ENCODE results near the gene MACROD2. TPM values are rescaled to one million over a fixed set of nuclear protein-coding genes. Genes with fewer than 3 reads are reported as not detected.

MACROD2 gene
- total RNA-seq, 4 donors from 2014 or later, result 2.9 to 11.3 (median 8.0) TPM

DNA sequence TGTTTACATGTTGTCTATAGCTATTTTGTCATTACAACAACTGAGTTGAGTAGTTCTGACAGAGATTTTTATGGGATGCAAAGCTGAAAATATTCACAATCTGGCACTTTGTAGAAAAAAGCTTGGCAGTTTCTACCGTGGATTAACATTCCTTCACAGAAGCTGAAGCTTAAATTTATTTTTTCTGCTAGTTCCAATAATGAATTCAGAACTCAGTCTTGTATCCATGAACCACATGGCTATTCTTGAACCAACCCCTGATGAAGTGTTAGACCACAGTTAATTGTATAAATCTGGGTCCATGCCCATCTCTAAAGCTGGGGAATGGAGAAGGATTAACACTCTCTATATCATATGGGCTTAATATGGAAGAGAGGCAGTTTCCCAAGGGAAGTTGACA lies 1085.9 kb downstream of the MACROD2 start:
- TF ChIP-seq, protein P1, sequence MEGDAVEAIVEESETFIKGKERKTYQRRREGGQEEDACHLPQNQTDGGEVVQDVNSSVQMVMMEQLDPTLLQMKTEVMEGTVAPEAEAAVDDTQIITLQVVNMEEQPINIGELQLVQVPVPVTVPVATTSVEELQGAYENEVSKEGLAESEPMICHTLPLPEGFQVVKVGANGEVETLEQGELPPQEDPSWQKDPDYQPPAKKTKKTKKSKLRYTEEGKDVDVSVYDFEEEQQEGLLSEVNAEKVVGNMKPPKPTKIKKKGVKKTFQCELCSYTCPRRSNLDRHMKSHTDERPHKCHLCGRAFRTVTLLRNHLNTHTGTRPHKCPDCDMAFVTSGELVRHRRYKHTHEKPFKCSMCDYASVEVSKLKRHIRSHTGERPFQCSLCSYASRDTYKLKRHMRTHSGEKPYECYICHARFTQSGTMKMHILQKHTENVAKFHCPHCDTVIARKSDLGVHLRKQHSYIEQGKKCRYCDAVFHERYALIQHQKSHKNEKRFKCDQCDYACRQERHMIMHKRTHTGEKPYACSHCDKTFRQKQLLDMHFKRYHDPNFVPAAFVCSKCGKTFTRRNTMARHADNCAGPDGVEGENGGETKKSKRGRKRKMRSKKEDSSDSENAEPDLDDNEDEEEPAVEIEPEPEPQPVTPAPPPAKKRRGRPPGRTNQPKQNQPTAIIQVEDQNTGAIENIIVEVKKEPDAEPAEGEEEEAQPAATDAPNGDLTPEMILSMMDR (IDR thresholded peaks at IDR 0.05; ENCODE audit: low read depth), result no peak

DNA sequence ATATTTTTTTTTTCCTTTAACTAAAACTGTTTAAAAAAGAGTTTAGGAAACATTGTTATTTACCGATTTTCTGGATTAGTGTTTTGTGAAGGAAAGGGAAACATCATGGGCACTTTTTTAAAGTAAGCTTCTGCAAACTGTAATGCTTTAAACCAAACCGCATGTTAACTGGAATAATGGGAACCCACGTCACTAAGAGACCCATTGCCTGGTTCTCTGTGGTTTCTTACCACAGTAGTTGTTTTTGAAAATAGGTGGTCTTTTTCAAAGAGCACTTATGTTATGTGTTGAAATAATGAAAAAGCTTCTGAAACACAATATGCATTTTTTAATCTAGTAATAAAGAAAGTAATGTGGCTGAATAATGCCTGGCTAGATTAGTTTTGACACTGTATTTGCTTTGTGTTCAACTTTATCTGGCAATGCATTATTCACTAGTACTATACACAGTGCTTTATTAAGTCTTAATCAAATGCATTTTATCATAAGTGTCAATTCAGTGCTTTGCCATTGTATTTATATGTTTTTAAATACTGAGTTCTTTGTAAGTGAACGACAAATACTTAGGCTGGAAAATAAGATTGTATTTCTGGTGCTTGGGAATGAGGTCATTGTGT lies 1096.2 kb downstream of the MACROD2 start:
- TF ChIP-seq, protein P1 (IDR thresholded peaks at IDR 0.05; ENCODE audit: low read depth), result no peak

DNA sequence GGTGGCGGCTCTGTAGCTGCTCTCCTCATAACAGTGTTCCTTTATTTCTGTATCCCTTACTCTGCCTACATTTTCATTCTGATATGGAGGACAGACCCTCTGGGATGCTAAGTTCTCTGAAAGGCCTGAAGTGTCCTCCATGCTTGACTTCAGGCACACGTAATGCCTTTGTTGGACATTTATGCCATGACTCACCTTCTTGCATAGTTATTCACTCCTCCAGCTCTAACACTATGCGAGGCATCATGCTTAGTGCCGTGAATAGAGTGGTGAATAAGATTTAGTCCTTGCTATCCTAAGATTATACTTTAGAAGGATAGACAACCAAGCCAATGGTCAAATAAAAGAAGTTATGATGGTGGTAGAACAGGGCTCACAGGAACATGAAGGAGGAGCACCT lies 1103.0 kb downstream of the MACROD2 start:
- TF ChIP-seq, protein P1 (IDR thresholded peaks at IDR 0.05; ENCODE audit: low read depth), result no peak

DNA sequence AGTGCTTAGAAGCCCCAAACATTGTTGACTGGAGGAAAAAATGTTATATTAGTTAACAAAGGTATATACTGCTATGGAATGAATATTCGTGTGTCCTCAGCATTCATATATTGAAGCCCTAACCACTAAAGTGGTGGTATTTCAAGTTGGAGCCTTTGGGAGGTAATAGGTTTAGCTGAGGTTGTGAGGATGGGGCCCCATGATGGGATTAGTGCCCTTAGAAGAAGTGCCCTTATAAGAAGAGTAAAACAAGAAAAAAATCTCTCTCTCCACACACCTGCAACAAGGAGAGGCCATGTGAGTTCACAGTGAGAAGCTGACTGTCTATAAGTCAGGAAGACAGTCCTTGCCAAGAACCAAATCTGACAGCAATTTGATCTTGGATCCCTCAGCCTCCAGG lies 1103.8 kb downstream of the MACROD2 start:
- TF ChIP-seq, protein P1 (IDR thresholded peaks at IDR 0.05; ENCODE audit: low read depth), result no peak

DNA sequence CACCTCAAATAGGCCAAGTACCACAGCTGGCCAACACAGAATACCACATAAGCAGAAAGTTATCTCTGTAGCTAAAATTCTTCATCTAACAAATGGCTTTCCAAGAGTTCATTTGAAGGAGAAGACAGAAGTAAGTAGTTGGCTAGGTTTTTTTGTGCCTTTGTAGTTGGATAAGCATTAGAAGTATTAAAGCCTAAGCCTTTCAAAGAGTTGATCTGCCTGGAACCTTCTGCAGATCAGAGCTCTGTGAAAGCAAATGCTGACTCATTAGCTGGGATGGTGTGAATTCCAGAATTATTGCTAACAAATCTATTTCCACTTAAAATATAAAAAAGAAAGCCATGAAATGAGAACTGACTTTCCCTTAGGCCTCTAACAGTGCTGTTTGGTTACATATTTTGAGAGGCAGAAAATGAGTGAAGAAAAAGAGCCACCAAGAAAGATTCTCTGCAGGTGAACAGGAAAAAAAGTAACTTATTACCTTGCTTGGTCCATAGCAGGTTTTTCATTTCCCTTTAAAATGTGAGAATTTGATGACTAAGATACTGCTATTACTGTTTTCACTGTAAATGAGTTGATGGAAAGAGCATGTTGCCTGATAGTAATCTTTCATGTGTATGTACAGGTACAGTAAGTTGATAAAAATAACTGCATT lies 1105.3 kb downstream of the MACROD2 start:
- TF ChIP-seq, protein P1 (IDR thresholded peaks at IDR 0.05; ENCODE audit: low read depth), result no peak

DNA sequence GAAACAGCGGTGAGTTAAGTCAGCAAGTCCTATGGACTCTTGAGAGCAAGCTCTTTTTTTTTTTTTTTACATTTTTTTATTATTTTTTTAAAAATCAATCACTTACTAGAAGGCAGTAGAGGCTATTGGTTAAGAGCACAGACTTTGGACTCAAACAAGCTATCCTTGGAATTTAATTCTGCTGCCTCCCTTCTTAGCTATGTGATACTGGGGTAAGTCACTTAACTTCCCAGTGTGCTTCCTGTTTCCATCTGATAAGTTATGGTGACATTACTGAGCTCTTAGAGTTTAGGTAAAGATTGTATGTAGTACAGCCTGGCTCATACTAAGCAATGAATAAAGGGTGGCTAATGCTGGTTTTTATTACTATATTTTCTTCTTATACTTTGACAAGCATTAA lies 1112.6 kb downstream of the MACROD2 start:
- TF ChIP-seq, protein P1 (IDR thresholded peaks at IDR 0.05; ENCODE audit: low read depth), result no peak

DNA sequence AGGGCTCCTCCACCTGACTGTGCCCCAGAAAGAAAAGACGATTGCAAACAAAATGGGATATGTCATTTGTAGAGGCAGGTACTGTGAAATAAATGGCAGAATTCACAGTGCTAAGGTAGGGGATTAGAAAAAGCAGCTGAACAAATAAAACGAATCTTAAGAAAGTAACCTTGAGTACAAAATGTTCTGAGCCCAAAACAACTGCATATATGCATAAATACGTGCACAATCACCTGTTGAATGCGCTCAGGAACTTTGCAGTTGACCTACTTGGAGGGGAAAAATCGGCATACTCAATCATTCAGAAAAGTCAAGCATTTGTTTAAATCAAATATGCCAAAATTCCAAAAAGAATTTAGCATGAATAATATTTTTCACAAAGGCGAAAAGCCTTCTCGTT lies 1114.2 kb downstream of the MACROD2 start:
- TF ChIP-seq, protein P1 (IDR thresholded peaks at IDR 0.05; ENCODE audit: low read depth), result no peak

All from subcutaneous adipose tissue (tissue), 4 donors.